RWPE2 (cell line): ENCODE data around the gene SLC30A7.

Experiments
- ATAC-seq: fragments of 200-7000 bp; cut with Tn5 transposase; 3 replicates; pipeline ENCODE4 v1.9.1; 2021; ENCODE audit warnings: low read depth
- DNase-seq: peaks from one replicate; pipeline ENCODE4 v3.0.0-alpha.2; 2020; ENCODE audit warnings: low spot score
- H3K27ac ChIP-seq: fragments of 450-650 bp; 2 replicates; pipeline ENCODE4 v1.5.1; 2017; ENCODE audit warnings: mild to moderate bottlenecking; ENCODE audit not compliant: poor library complexity, severe bottlenecking
- H3K27me3 ChIP-seq: fragments of 250-450 bp; sonication (Bioruptor Pico); 2 replicates; pipeline ENCODE4 v1.5.1; 2021; ENCODE audit warnings: mild to moderate bottlenecking, moderate library complexity; ENCODE audit not compliant: insufficient read depth, poor library complexity, severe bottlenecking
- H3K36me3 ChIP-seq: fragments of 250-450 bp; sonication (Bioruptor Pico); 2 replicates; pipeline ENCODE4 v1.5.1; 2020; ENCODE audit warnings: low read depth, mild to moderate bottlenecking, moderate library complexity
- H3K4me1 ChIP-seq: fragments of 250-450 bp; sonication (Bioruptor Pico); 2 replicates; pipeline ENCODE4 v1.5.1; 2021; ENCODE audit warnings: mild to moderate bottlenecking, moderate library complexity; ENCODE audit not compliant: insufficient read depth, poor library complexity, severe bottlenecking
- H3K4me3 ChIP-seq: fragments of 250-450 bp; sonication (Bioruptor Pico); 2 replicates; pipeline ENCODE4 v1.5.1; 2021; ENCODE audit warnings: mild to moderate bottlenecking, moderate library complexity; ENCODE audit not compliant: severe bottlenecking
- H3K9me3 ChIP-seq: fragments of 250-450 bp; sonication (Bioruptor Pico); 2 replicates; pipeline ENCODE4 v1.5.1; 2021; ENCODE audit warnings: mild to moderate bottlenecking, moderate library complexity; ENCODE audit not compliant: severe bottlenecking
- TF ChIP-seq, protein P1 (sequence below): fragments of 450-650 bp; IDR thresholded peaks from one replicate; pipeline ENCODE4 v1.5.1; 2017; ENCODE audit warnings: mild to moderate bottlenecking, moderate library complexity; ENCODE audit not compliant: poor library complexity, severe bottlenecking

Gene SLC30A7

GRCh38 chr1:100891380-100891779 lies 4.5 kb upstream of the SLC30A7 start:
- ATAC-seq: no peak
- H3K27me3 ChIP-seq: no peaks in the 10 kb centered on the region
- DNase-seq: no peak
- TF ChIP-seq, protein P1, sequence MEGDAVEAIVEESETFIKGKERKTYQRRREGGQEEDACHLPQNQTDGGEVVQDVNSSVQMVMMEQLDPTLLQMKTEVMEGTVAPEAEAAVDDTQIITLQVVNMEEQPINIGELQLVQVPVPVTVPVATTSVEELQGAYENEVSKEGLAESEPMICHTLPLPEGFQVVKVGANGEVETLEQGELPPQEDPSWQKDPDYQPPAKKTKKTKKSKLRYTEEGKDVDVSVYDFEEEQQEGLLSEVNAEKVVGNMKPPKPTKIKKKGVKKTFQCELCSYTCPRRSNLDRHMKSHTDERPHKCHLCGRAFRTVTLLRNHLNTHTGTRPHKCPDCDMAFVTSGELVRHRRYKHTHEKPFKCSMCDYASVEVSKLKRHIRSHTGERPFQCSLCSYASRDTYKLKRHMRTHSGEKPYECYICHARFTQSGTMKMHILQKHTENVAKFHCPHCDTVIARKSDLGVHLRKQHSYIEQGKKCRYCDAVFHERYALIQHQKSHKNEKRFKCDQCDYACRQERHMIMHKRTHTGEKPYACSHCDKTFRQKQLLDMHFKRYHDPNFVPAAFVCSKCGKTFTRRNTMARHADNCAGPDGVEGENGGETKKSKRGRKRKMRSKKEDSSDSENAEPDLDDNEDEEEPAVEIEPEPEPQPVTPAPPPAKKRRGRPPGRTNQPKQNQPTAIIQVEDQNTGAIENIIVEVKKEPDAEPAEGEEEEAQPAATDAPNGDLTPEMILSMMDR: no peak
- H3K9me3 ChIP-seq: no peaks in the 10 kb centered on the region
- no peaks in the 10 kb centered on the region for H3K4me1 ChIP-seq
- H3K36me3 ChIP-seq: no peaks in the 10 kb centered on the region; the same call in 1 of the 2 replicates
- H3K27ac ChIP-seq: no peak overlapping the region
- no peak overlapping the region for H3K4me3 ChIP-seq

GRCh38 chr1:100892554-100892953 lies 3.3 kb upstream of the SLC30A7 start:
- DNase-seq (no peak), ATAC-seq (no peak)
- TF ChIP-seq, protein P1: no peak
- H3K9me3 ChIP-seq: no peaks in the 10 kb centered on the region
- H3K36me3 ChIP-seq: peaks cover 1% of the 10 kb centered on the region
- no peaks in the 10 kb centered on the region for H3K27me3 ChIP-seq
- no peak overlapping the region for H3K4me3 ChIP-seq
- no peaks in the 10 kb centered on the region for H3K4me1 ChIP-seq
- no peak overlapping the region for H3K27ac ChIP-seq

- Histone ChIP-seq H3K36me3 (peaks cover 13% of the 10 kb centered on the region), H3K27me3 (no peaks in the 10 kb centered on the region), H3K4me3 (peak overlapping the region; percentile 84), H3K27ac (peak overlapping the region; percentile 89), H3K9me3 (no peaks in the 10 kb centered on the region), H3K4me1 (no peaks in the 10 kb centered on the region)
- ATAC-seq (no peak), DNase-seq (no peak)
- TF ChIP-seq, protein P1: no peak
These were observed 2.2 kb upstream of the SLC30A7 start for GRCh38 chr1:100893718-100894117.

DNA sequence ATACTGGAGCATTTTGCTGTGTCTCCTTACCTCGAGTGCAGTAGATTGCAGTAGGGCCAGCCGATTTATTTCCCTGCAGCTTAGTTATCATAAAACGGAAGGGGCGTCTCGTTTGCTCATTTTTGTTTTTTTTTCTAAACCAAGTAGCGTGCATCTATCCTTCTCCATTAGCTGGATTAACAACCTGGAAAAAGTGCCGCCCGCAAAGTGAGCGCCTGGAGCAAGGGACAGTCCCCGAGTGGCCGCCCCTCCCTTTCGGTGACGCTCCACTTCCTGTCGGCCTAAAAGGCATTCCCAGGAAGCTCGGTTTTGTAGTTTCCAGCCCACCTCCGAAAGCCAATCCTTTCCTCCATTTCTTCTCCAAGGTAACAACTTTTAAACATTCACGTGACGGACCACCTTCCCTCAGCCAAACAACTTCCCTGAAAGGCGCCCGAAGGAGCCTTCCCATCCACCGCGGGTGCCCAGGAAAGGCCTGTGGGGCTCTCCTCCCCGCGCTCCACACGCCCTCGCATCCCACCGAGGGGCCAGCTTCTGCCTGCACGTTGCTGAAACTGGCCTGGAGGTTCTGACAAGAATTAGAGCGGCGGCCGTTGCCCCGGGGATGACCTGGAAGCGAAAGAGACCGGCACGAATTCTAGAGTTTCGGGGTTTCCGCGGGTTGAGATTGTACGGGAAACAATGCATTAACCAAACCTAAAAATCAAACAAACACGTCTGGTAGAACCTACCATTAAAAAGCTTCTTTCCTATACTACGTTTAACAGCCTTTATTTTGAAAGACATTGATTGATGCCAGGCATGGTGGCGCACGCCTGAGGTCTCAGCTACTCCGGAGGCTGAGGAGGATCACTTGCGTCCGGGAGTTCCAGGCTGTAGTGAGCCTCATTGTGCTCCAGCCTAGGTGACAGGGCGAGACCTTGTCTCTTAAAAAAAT lies 1.0 kb upstream of the SLC30A7 start, which contains the start of gene EXTL2:
EXTL2 (minus strand) TSS at position 240 of the 937 bp plus-strand sequence. CDS start 6,085 bp downstream, outside the sequence.
- Histone ChIP-seq H3K4me3 (peak within 1 kb of the TSS; percentile 84), H3K9me3 (no peaks in the 10 kb centered on the region), H3K27me3 (no peaks in the 10 kb centered on the region), H3K4me1 (no peaks in the 10 kb centered on the region), H3K27ac (peak within 1 kb of the TSS; percentile 89), H3K36me3 (peaks cover 22% of the 10 kb centered on the region)
- TF ChIP-seq, protein P1: no peak
- DNase-seq: peak; percentile 86
- ATAC-seq: peak; percentile 47
